Neural cell (in vitro differentiated cells): Measurements from ENCODE around the gene FREM3.

Experiments used
- CTCF ChIP-seq: fragments of 450-650 bp; IDR thresholded peaks from 2 replicates; pipeline ENCODE4 v1.5.1; 2014; ENCODE audit warnings: antibody characterized with exemption, mild to moderate bottlenecking, moderate library complexity; ENCODE audit not compliant: poor library complexity, severe bottlenecking
- EP300 ChIP-seq: fragments of 450-650 bp; conservative IDR thresholded peaks from 2 replicates; pipeline ENCODE4 v1.6.1; 2014; ENCODE audit warnings: antibody characterized with exemption, mild to moderate bottlenecking, moderate library complexity; ENCODE audit not compliant: poor library complexity, severe bottlenecking
- EZH2 ChIP-seq: fragments of 200-600, 300-800 bp; shearing (Covaris generic), sonication (generic); IDR thresholded peaks from 2 replicates; pipeline ENCODE4 v1.6.1; 2014; ENCODE audit warnings: antibody characterized with exemption, low read length, borderline replicate concordance, mild to moderate bottlenecking; ENCODE audit not compliant: insufficient read depth, poor library complexity, severe bottlenecking
- MXI1 ChIP-seq: fragments of 450-650 bp; conservative IDR thresholded peaks from 2 replicates; pipeline ENCODE4 v1.6.1; 2014; ENCODE audit warnings: antibody characterized with exemption, mild to moderate bottlenecking; ENCODE audit not compliant: poor library complexity, severe bottlenecking
- POLR2AphosphoS5 ChIP-seq: IDR thresholded peaks from 2 replicates; pipeline ENCODE4 v1.6.1; 2012
- REST ChIP-seq: IDR thresholded peaks from 2 replicates; pipeline ENCODE4 v1.6.1; 2012; ENCODE audit warnings: borderline replicate concordance
- SMC3 ChIP-seq: fragments of 450-650 bp; conservative IDR thresholded peaks from 2 replicates; pipeline ENCODE4 v1.6.1; 2014; ENCODE audit warnings: antibody characterized with exemption, mild to moderate bottlenecking, moderate library complexity; ENCODE audit not compliant: poor library complexity

- no peak for TF ChIP-seq CTCF
- TF ChIP-seq REST, result no peak
- TF ChIP-seq EZH2, result no peak
- no peak for TF ChIP-seq POLR2AphosphoS5
- no peak for TF ChIP-seq EP300
- no peak for TF ChIP-seq MXI1
- no peak for TF ChIP-seq SMC3
Observed at GRCh38 chr4:143539670-143540023, 160.8 kb downstream of the FREM3 start.
